ENCODE measurements around the gene PRF1.
"Not testable (repeated sequence)": the region's sequence is repeated elsewhere in the genome, so short reads cannot be mapped to it uniquely, and the experiment has no call there.

PRF1 gene

GRCh38 chr10:70602665-70603448 is at the start of gene PRF1:
PRF1 (minus strand) TSS chr10:70602741; CDS start chr10:70600902, 1,839 bp downstream.
- DNase-seq = no peak

- DNase-seq = no peak
These were observed 49.1 kb upstream of the PRF1 start for GRCh38 chr10:70651661-70652060.

- no peak for DNase-seq
These were observed 48.2 kb upstream of the PRF1 start for GRCh38 chr10:70650718-70651117.

- no peak for DNase-seq
These were observed 47.6 kb upstream of the PRF1 start for GRCh38 chr10:70650104-70650503.

GRCh38 chr10:70649526-70649925 is 47.0 kb upstream of the PRF1 start:
- no peak for DNase-seq

GRCh38 chr10:70648427-70648826 is 45.9 kb upstream of the PRF1 start:
- DNase-seq = no peak

GRCh38 chr10:70647086-70647485 is 44.5 kb upstream of the PRF1 start:
- DNase-seq = no peak

GRCh38 chr10:70644959-70645358 is 42.4 kb upstream of the PRF1 start:
- DNase-seq = not testable (repeated sequence)

GRCh38 chr10:70643272-70643671 is 40.7 kb upstream of the PRF1 start:
- not testable (repeated sequence) for DNase-seq

GRCh38 chr10:70639640-70640383 is 37.3 kb upstream of the PRF1 start:
- DNase-seq = not testable (repeated sequence)

GRCh38 chr10:70634515-70634914 is 32.0 kb upstream of the PRF1 start:
- not testable (repeated sequence) for DNase-seq

- no peak for DNase-seq
These were observed 31.5 kb upstream of the PRF1 start for GRCh38 chr10:70634011-70634410.

GRCh38 chr10:70631735-70632134 is 29.2 kb upstream of the PRF1 start:
- not testable (repeated sequence) for DNase-seq

- no peak for DNase-seq
These were observed 26.8 kb upstream of the PRF1 start for GRCh38 chr10:70629338-70629737.

- DNase-seq = no peak
These were observed 23.5 kb upstream of the PRF1 start for GRCh38 chr10:70626056-70626455.

- DNase-seq = no peak
These were observed 20.7 kb upstream of the PRF1 start for GRCh38 chr10:70622981-70623844.

- DNase-seq = no peak
These were observed 20.0 kb upstream of the PRF1 start for GRCh38 chr10:70622541-70622940.

GRCh38 chr10:70621503-70622078 is 19.1 kb upstream of the PRF1 start:
- no peak for DNase-seq

GRCh38 chr10:70620020-70620289 is 17.4 kb upstream of the PRF1 start:
- no peak for DNase-seq

- peak; percentile 10 for DNase-seq
These were observed 16.9 kb upstream of the PRF1 start for GRCh38 chr10:70619271-70620019.

GRCh38 chr10:70618663-70619062 is 16.1 kb upstream of the PRF1 start:
- DNase-seq = no peak

GRCh38 chr10:70617798-70618568 is 15.4 kb upstream of the PRF1 start:
- peak; percentile 5 for DNase-seq

Data from NCI-H1694 (cell line).